ENCODE measurements around the gene CHRND. TPM values are rescaled to one million over a fixed set of nuclear protein-coding genes. Genes with fewer than 3 reads are reported as not detected.

CHRND gene
- total RNA-seq, 1 experiment from 2014 or later = not detected

GRCh38 chr2:232478571-232479340 lies 47.2 kb upstream of the CHRND start:
- Histone ChIP-seq H3K4me2 (no peak overlapping the region), H3K27me3 (ENCODE audit: insufficient read depth, low read depth) (peaks cover 72% of the 10 kb centered on the region), H3K9me3 (ENCODE audit: insufficient read depth, low read depth) (no peaks in the 10 kb centered on the region), H3K4me3 (no peak overlapping the region), H4K20me1 (ENCODE audit: insufficient read depth) (0 out of 2 replicates have a peak, but pooled peaks cover 4% of the 10 kb centered on the region), H3K36me3 (ENCODE audit: low read depth) (no peaks in the 10 kb centered on the region), H2AFZ (no peak overlapping the region), H3K79me2 (ENCODE audit: low read depth) (no peaks in the 10 kb centered on the region), H3F3A (ENCODE audit: insufficient read depth, low read depth) (no peaks in the 10 kb centered on the region), H3K4me1 (replicated peaks; ENCODE audit: insufficient read depth) (no peaks in the 10 kb centered on the region), H3K9me2 (ENCODE audit: insufficient read depth) (no peaks in the 10 kb centered on the region), H3K27ac (no peak overlapping the region)
- intact Hi-C loops (cut with micrococcal nuclease; ENCODE audit: unreplicated experiment) = no loop called here
- DNase-seq = no peak
- TF ChIP-seq EZH2 (IDR thresholded peaks at IDR 0.05; ENCODE audit: low read depth) (no peak), CTCF (conservative IDR thresholded peaks at IDR 0.05) (no peak)
- POLR2A ChIA-PET (ENCODE audit: unreplicated experiment) = no interaction called here
- CTCF ChIA-PET = no interaction called here
- BruUV-seq (replicated peaks) = no TSS peak

GRCh38 chr2:232479341-232480200 lies 46.4 kb upstream of the CHRND start:
- Histone ChIP-seq H4K20me1 (ENCODE audit: insufficient read depth) (0 out of 2 replicates have a peak, but pooled peaks cover 1% of the 10 kb centered on the region), H3K9me2 (ENCODE audit: insufficient read depth) (no peaks in the 10 kb centered on the region), H3K4me2 (no peak overlapping the region), H3K27me3 (ENCODE audit: insufficient read depth, low read depth) (peaks cover 64% of the 10 kb centered on the region), H3K4me3 (no peak overlapping the region), H3K36me3 (ENCODE audit: low read depth) (no peaks in the 10 kb centered on the region), H2AFZ (no peak overlapping the region), H3K79me2 (ENCODE audit: low read depth) (no peaks in the 10 kb centered on the region), H3K27ac (no peak overlapping the region), H3F3A (ENCODE audit: insufficient read depth, low read depth) (no peaks in the 10 kb centered on the region), H3K9me3 (ENCODE audit: insufficient read depth, low read depth) (no peaks in the 10 kb centered on the region), H3K4me1 (replicated peaks; ENCODE audit: insufficient read depth) (no peaks in the 10 kb centered on the region)
- no peak for TF ChIP-seq EZH2 (IDR thresholded peaks at IDR 0.05; ENCODE audit: low read depth)
- TF ChIP-seq CTCF (conservative IDR thresholded peaks at IDR 0.05) = no peak
- intact Hi-C loops (cut with micrococcal nuclease; ENCODE audit: unreplicated experiment) = no loop called here
- CTCF ChIA-PET = no interaction called here
- POLR2A ChIA-PET (ENCODE audit: unreplicated experiment) = no interaction called here
- no peak for DNase-seq
- BruUV-seq (replicated peaks) = no TSS peak

- Histone ChIP-seq H3K79me2 (ENCODE audit: low read depth) (no peaks in the 10 kb centered on the region), H3K4me3 (no peak overlapping the region), H3K4me2 (no peak overlapping the region), H3K4me1 (replicated peaks; ENCODE audit: insufficient read depth) (no peaks in the 10 kb centered on the region), H3K9me3 (ENCODE audit: insufficient read depth, low read depth) (no peaks in the 10 kb centered on the region), H3K27me3 (ENCODE audit: insufficient read depth, low read depth) (peaks cover 55% of the 10 kb centered on the region), H3F3A (ENCODE audit: insufficient read depth, low read depth) (no peaks in the 10 kb centered on the region), H2AFZ (no peak overlapping the region), H3K36me3 (ENCODE audit: low read depth) (no peaks in the 10 kb centered on the region), H3K9me2 (ENCODE audit: insufficient read depth) (no peaks in the 10 kb centered on the region), H4K20me1 (ENCODE audit: insufficient read depth) (no peaks in the 10 kb centered on the region), H3K27ac (no peak overlapping the region)
- TF ChIP-seq CTCF (conservative IDR thresholded peaks at IDR 0.05) (no peak), EZH2 (IDR thresholded peaks at IDR 0.05; ENCODE audit: low read depth) (no peak)
- no TSS peak for BruUV-seq (replicated peaks)
- intact Hi-C loops (cut with micrococcal nuclease; ENCODE audit: unreplicated experiment) = no loop called here
- no peak for DNase-seq
- ChIA-PET POLR2A (ENCODE audit: unreplicated experiment) (no interaction called here), CTCF (no interaction called here)
Observed at GRCh38 chr2:232480201-232481190, 45.5 kb upstream of the CHRND start.

All from PC-9 (cell line).